SK-N-SH (cell line): ENCODE data around the gene ETV6. TPM values are rescaled to one million over a fixed set of nuclear protein-coding genes. Genes with fewer than 3 reads are reported as not detected.

Experiments
- CTCF ChIA-PET: fragments of 300-600, 350-600 bp; formaldehyde crosslinking; extraction: SDS; loops from one replicate; lab custom pipeline; 2021; lab: Yijun Ruan, JAX
- POLR2A ChIA-PET: fragments of 350-600 bp; sonication (Branson Sonifier 250); formaldehyde crosslinking; extraction: SDS; loops from one replicate; lab custom pipeline; 2020; ENCODE audit warnings: antibody characterized with exemption, inconsistent platforms; lab: Yijun Ruan, JAX
- DNase-seq: peaks from one replicate; pipeline ENCODE4 v3.0.0; 2012
- H2AFZ ChIP-seq: fragments of 200-600 bp; sonication (generic); 2 replicates; pipeline ENCODE4 v1.8.1; 2016; ENCODE audit warnings: antibody characterized with exemption, mild to moderate bottlenecking, low read depth
- H3F3A ChIP-seq: fragments of 200-600 bp; sonication (generic); replicated peaks from 2 replicates; pipeline ENCODE3; 2016; ENCODE audit warnings: antibody characterized with exemption, mild to moderate bottlenecking; ENCODE audit not compliant: insufficient read depth
- H3K27ac ChIP-seq, 2 experiments: fragments of 200-500 bp in 1 of 2; fragments of 200-600 bp in 1 of 2; sonication (Bioruptor generic) in 1 of 2; sonication (generic), shearing (Covaris generic) in 1 of 2; 2 replicates each; pipeline versions ENCODE4 v1.5.1 to v1.6.1; 2014 to 2016; ENCODE audit warnings: low read depth in 2 of 2, inconsistent platforms in 1 of 2, low read length in 1 of 2, mild to moderate bottlenecking in 1 of 2, mixed read lengths in 1 of 2
- H3K27me3 ChIP-seq: fragments of 200-600 bp; sonication (generic), shearing (Covaris generic); 2 replicates; pipeline ENCODE4 v1.6.1; 2016; ENCODE audit warnings: mixed run types; ENCODE audit not compliant: insufficient read depth
- H3K36me3 ChIP-seq, 2 experiments: fragments of 200-500 bp in 1 of 2; fragments of 200-600 bp in 1 of 2; sonication (Bioruptor generic) in 1 of 2; sonication (generic) in 1 of 2; replicated peaks in 1 of 2; 2 replicates each; pipeline versions ENCODE3 to v1.5.1; 2014 to 2016; ENCODE audit warnings: low read length in 1 of 2, mild to moderate bottlenecking in 1 of 2; ENCODE audit not compliant: insufficient read depth in 2 of 2, control insufficient read depth in 1 of 2
- H3K4me1 ChIP-seq, 2 experiments: fragments of 200-500 bp in 1 of 2; fragments of 200-600 bp in 1 of 2; sonication (Bioruptor generic) in 1 of 2; sonication (generic), shearing (Covaris generic) in 1 of 2; 2 replicates each; pipeline versions ENCODE4 v1.5.1 to v1.6.1; 2014 to 2016; ENCODE audit warnings: low read depth in 1 of 2, low read length in 1 of 2, mixed run types in 1 of 2; ENCODE audit not compliant: insufficient read depth in 2 of 2, control insufficient read depth in 1 of 2
- H3K4me2 ChIP-seq: fragments of 200-600 bp; sonication (generic), shearing (Covaris generic); 2 replicates; pipeline ENCODE4 v1.6.1; 2017; ENCODE audit warnings: mixed run types
- H3K4me3 ChIP-seq, 2 experiments: fragments of 200-500 bp in 1 of 2; fragments of 200-600 bp in 1 of 2; sonication (Bioruptor generic) in 1 of 2; sonication (generic), shearing (Covaris generic) in 1 of 2; 2 replicates each; pipeline versions ENCODE4 v1.5.1 to v1.8.1; 2014 to 2016; ENCODE audit warnings: low read depth in 2 of 2, inconsistent platforms in 1 of 2, low read length in 1 of 2, mild to moderate bottlenecking in 1 of 2, mixed read lengths in 1 of 2, moderate library complexity in 1 of 2
- H3K79me2 ChIP-seq: fragments of 200-600 bp; sonication (generic); 2 replicates; pipeline ENCODE4 v1.8.1; 2017; ENCODE audit warnings: mild to moderate bottlenecking; ENCODE audit not compliant: insufficient read depth
- H3K9ac ChIP-seq: fragments of 200-600 bp; sonication (generic); 2 replicates; pipeline ENCODE4 v1.6.1; 2017; ENCODE audit warnings: mixed run types
- H3K9me2 ChIP-seq: fragments of 200-600 bp; sonication (generic); 2 replicates; pipeline ENCODE4 v1.6.1; 2017; ENCODE audit warnings: mixed run types
- H3K9me3 ChIP-seq: fragments of 200-600 bp; sonication (generic); 2 replicates; pipeline ENCODE4 v1.6.1; 2017; ENCODE audit warnings: mixed run types, mild to moderate bottlenecking, moderate library complexity
- H4K20me1 ChIP-seq: fragments of 200-600 bp; sonication (generic); 2 replicates; pipeline ENCODE4 v1.6.1; 2017; ENCODE audit warnings: mild to moderate bottlenecking, mixed run types; ENCODE audit not compliant: insufficient read depth
- CTCF ChIP-seq: fragments of 200-600 bp; sonication (generic); IDR thresholded peaks from 2 replicates; pipeline ENCODE4 v1.6.1; 2017; ENCODE audit warnings: antibody characterized with exemption, mild to moderate bottlenecking, moderate library complexity
- ELF1 ChIP-seq: IDR thresholded peaks from 2 replicates; pipeline ENCODE4 v1.4.0; 2012
- EP300 ChIP-seq, 2 experiments: IDR thresholded peaks; 2 replicates each; pipeline versions ENCODE4 v1.4.0 to v1.6.1; 2012; ENCODE audit warnings: borderline replicate concordance in 1 of 2, low read depth in 1 of 2, low read length in 1 of 2
- FOSL2 ChIP-seq: IDR thresholded peaks from 2 replicates; pipeline ENCODE4 v1.4.0; 2012; ENCODE audit warnings: low read depth, mild to moderate bottlenecking, moderate library complexity, borderline replicate concordance
- FOXJ3 ChIP-seq: sonication (generic); formaldehyde crosslinking; IDR thresholded peaks from 2 replicates; pipeline ENCODE4 v1.5.1; 2020; ENCODE audit warnings: mild to moderate bottlenecking, missing genetic modification reagents
- GATA2 ChIP-seq: sonication (generic); formaldehyde crosslinking; IDR thresholded peaks from 2 replicates; pipeline ENCODE4 v1.5.0; 2020; ENCODE audit warnings: mild to moderate bottlenecking, missing genetic modification reagents
- IRF3 ChIP-seq: fragments of 150-350 bp; IDR thresholded peaks from 2 replicates; pipeline ENCODE4 v1.6.1; 2016; ENCODE audit warnings: mild to moderate bottlenecking, low read depth, low read length
- MAX ChIP-seq: IDR thresholded peaks from 2 replicates; pipeline ENCODE4 v1.4.0; 2012; ENCODE audit warnings: low read depth
- MXI1 ChIP-seq: IDR thresholded peaks from 2 replicates; pipeline ENCODE4 v1.6.1; 2012; ENCODE audit warnings: mild to moderate bottlenecking, low read depth, low read length, improper control_type of control experiment
- NFIC ChIP-seq: IDR thresholded peaks from 2 replicates; pipeline ENCODE4 v1.4.0; 2012; ENCODE audit warnings: borderline replicate concordance
- PBX3 ChIP-seq: IDR thresholded peaks from 2 replicates; pipeline ENCODE4; 2012
- RAD21 ChIP-seq: IDR thresholded peaks from 2 replicates; pipeline ENCODE4 v1.6.1; 2012; ENCODE audit warnings: mild to moderate bottlenecking, low read length
- RXRA ChIP-seq: IDR thresholded peaks from 2 replicates; pipeline ENCODE4 v1.4.0; 2012; ENCODE audit warnings: low read depth, mild to moderate bottlenecking, borderline replicate concordance
- SIN3A ChIP-seq: IDR thresholded peaks from 2 replicates; pipeline ENCODE4 v1.6.1; 2012; ENCODE audit warnings: low read depth, mild to moderate bottlenecking, low read length, moderate library complexity, borderline replicate concordance
- SMC3 ChIP-seq: IDR thresholded peaks from 2 replicates; pipeline ENCODE4 v1.6.1; 2012; ENCODE audit warnings: low read depth, low read length, improper control_type of control experiment
- TAF1 ChIP-seq: IDR thresholded peaks from 2 replicates; pipeline ENCODE4 v1.6.1; 2012; ENCODE audit warnings: low read depth, mild to moderate bottlenecking, low read length, moderate library complexity, borderline replicate concordance
- TEAD4 ChIP-seq: IDR thresholded peaks from 2 replicates; pipeline ENCODE4 v1.4.0; 2012; ENCODE audit warnings: mild to moderate bottlenecking, borderline replicate concordance; ENCODE audit not compliant: insufficient read depth
- USF2 ChIP-seq: fragments of 150-350 bp; IDR thresholded peaks from 2 replicates; pipeline ENCODE4 v1.6.1; 2017; ENCODE audit warnings: antibody characterized with exemption, low read length, low read depth, borderline replicate concordance
- whole genome bisulfite sequencing: methylation state at CpG from one replicate; pipeline ENCODE4 v1.1.6; 2017; ENCODE audit warnings: low lambda C conversion rate; 5-methylcytosine and 5-hydroxymethylcytosine counted together
- polyA plus RNA-seq, 3 experiments: library from polyadenylated mRNA; depleted of rRNA; stranded (reverse); fragments of >200 nt; gene quantifications; 2 replicates each; pipeline ENCODE4 v1.2.3, GENCODE V29; 2012
- TF ChIP-seq, protein P1 (sequence below): IDR thresholded peaks from 2 replicates; pipeline ENCODE4 v1.4.0; 2012; ENCODE audit warnings: low read depth, borderline replicate concordance

The ETV6 gene
- polyA plus RNA-seq, 1 of the 3 experiments (the other 2 are of a cell fraction): 4.0 TPM

- peaks cover 2 to 7% of the 10 kb centered on the region in 2 experiments for H3K36me3 ChIP-seq
- peaks cover 73% of the 10 kb centered on the region for H3K79me2 ChIP-seq
Measured at GRCh38 chr12:11748903-11749302, 99.4 kb downstream of the ETV6 start.

More at GRCh38 chr12:11748903-11749302, 99.4 kb downstream of the ETV6 start:
- no peaks in the 10 kb centered on the region for H3K27me3 ChIP-seq
- no peaks in the 10 kb centered on the region for H3K9me3 ChIP-seq
- 91% methylated on average over 6 of the region's 6 CpGs for WGBS
- no peaks in the 10 kb centered on the region for H3F3A ChIP-seq
- H3K27ac ChIP-seq: no peak overlapping the region
- no peak for TF ChIP-seq CTCF
- TF ChIP-seq MXI1: no peak
- TF ChIP-seq FOXJ3 (CRISPR knock-in tag): no peak
- TF ChIP-seq PBX3: no peak
- no peak for TF ChIP-seq GATA2 (CRISPR knock-in tag)
- no peak for TF ChIP-seq FOSL2
- no peak for TF ChIP-seq ELF1
- TF ChIP-seq TEAD4: no peak
- TF ChIP-seq RAD21: no peak
- no peak for TF ChIP-seq MAX
- TF ChIP-seq RXRA: no peak
- TF ChIP-seq IRF3: no peak
- no peak for TF ChIP-seq NFIC
- TF ChIP-seq EP300 (IDR thresholded peaks at IDR 0.05; ENCODE audit: borderline replicate concordance in 1 of 2, low read depth in 1 of 2, low read length in 1 of 2): no peak
- no peak for TF ChIP-seq TAF1
- TF ChIP-seq USF2: no peak
- TF ChIP-seq, protein P1, sequence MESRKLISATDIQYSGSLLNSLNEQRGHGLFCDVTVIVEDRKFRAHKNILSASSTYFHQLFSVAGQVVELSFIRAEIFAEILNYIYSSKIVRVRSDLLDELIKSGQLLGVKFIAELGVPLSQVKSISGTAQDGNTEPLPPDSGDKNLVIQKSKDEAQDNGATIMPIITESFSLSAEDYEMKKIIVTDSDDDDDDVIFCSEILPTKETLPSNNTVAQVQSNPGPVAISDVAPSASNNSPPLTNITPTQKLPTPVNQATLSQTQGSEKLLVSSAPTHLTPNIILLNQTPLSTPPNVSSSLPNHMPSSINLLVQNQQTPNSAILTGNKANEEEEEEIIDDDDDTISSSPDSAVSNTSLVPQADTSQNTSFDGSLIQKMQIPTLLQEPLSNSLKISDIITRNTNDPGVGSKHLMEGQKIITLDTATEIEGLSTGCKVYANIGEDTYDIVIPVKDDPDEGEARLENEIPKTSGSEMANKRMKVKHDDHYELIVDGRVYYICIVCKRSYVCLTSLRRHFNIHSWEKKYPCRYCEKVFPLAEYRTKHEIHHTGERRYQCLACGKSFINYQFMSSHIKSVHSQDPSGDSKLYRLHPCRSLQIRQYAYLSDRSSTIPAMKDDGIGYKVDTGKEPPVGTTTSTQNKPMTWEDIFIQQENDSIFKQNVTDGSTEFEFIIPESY: no peak
- TF ChIP-seq SMC3: no peak
- TF ChIP-seq SIN3A: no peak
- DNase-seq: no peak
- H3K4me1 ChIP-seq: peaks cover 7 to 11% of the 10 kb centered on the region in 2 experiments; a peak in 3 of 4 replicates
- H3K9me2 ChIP-seq: no peaks in the 10 kb centered on the region
- H3K4me2 ChIP-seq: no peak overlapping the region
- H4K20me1 ChIP-seq: peaks cover 10% of the 10 kb centered on the region
- no peak overlapping the region for H3K4me3 ChIP-seq
- no peak overlapping the region for H2AFZ ChIP-seq
- ChIA-PET CTCF (no interaction called here), POLR2A (no interaction called here)
- H3K9ac ChIP-seq: no peak overlapping the region
